Endothelial cell of umbilical vein (primary cell): Measurements from ENCODE around the gene ZNHIT3. TPM values are rescaled to one million over a fixed set of nuclear protein-coding genes. Genes with fewer than 3 reads are reported as not detected.

Experiments used
- BruUV-seq: library from RNA; stranded (reverse); fragments of 400-500 nt; replicated peaks from 2 replicates; lab custom pipeline; 2021; lab: Mats Ljungman, UMichigan
- CTCF ChIA-PET: fragments of 300-600, 350-600 bp; sonication (Branson Sonifier 250); formaldehyde crosslinking; loops from one replicate; lab custom pipeline; 2021; ENCODE audit warnings: antibody characterized with exemption, inconsistent platforms; lab: Charles Lee
- POLR2A ChIA-PET: fragments of 300-600, 350-600 bp; sonication (Branson Sonifier 250); formaldehyde crosslinking; loops from one replicate; lab custom pipeline; 2021; ENCODE audit warnings: antibody characterized with exemption, inconsistent platforms; lab: Charles Lee
- DNase-seq: peaks from one replicate; pipeline ENCODE4 v3.0.0-alpha.2; 2011; ENCODE audit warnings: low read depth, low spot score
- FAIRE-seq: peaks from 2 replicates; lab custom pipeline; 2011; peaks lifted over from hg19 to GRCh38; lab: Jason Lieb, UNC
- H2AFZ ChIP-seq: 2 replicates; pipeline ENCODE4 v1.6.0; 2012; ENCODE audit warnings: low read depth, low read length, control low read depth, inconsistent platforms
- H3K27ac ChIP-seq: 2 replicates; pipeline ENCODE4 v1.5.1; 2011; ENCODE audit warnings: low read depth, mild to moderate bottlenecking, control low read depth, low read length, moderate library complexity; ENCODE audit not compliant: insufficient read depth
- H3K27me3 ChIP-seq, 2 experiments: 2 replicates each; pipeline versions ENCODE4 v1.6.0 to v1.6.1; 2011; ENCODE audit warnings: low read length in 2 of 2, mixed read lengths in 1 of 2; ENCODE audit not compliant: control insufficient read depth in 2 of 2, insufficient read depth in 2 of 2
- H3K36me3 ChIP-seq, 2 experiments: 2 replicates in 1 of 2; 3 replicates in 1 of 2; pipeline ENCODE4 v1.5.1; 2011; ENCODE audit warnings: low read length in 2 of 2, mild to moderate bottlenecking in 1 of 2, moderate library complexity in 1 of 2; ENCODE audit not compliant: control insufficient read depth in 2 of 2, insufficient read depth in 2 of 2; ENCODE audit errors: extremely low read depth in 1 of 2
- H3K4me1 ChIP-seq: 3 replicates; pipeline ENCODE4 v1.5.1; 2011; ENCODE audit warnings: mild to moderate bottlenecking, low read length; ENCODE audit not compliant: control insufficient read depth, insufficient read depth; ENCODE audit errors: extremely low read depth
- H3K4me2 ChIP-seq: 2 replicates; pipeline ENCODE4 v1.6.1; 2011; ENCODE audit warnings: low read length, control low read depth, mixed read lengths; ENCODE audit not compliant: insufficient read depth
- H3K4me3 ChIP-seq, 3 experiments: fragments of 200-600 bp in 1 of 3; sonication (generic), shearing (Covaris generic) in 1 of 3; replicated peaks in 1 of 3; 2 replicates each; pipeline ENCODE4 v1.5.1; 2011 to 2016; ENCODE audit warnings: control low read depth in 3 of 3, low read length in 3 of 3, mild to moderate bottlenecking in 2 of 3, inconsistent platforms in 1 of 3, low read depth in 1 of 3, moderate library complexity in 1 of 3; ENCODE audit not compliant: insufficient read depth in 1 of 3
- H3K79me2 ChIP-seq: 2 replicates; pipeline ENCODE4 v1.6.0; 2012; ENCODE audit warnings: low read length, inconsistent platforms; ENCODE audit not compliant: control insufficient read depth, insufficient read depth
- H3K9ac ChIP-seq: replicated peaks from 2 replicates; pipeline ENCODE3; 2011; ENCODE audit warnings: low read length, control low read depth; ENCODE audit not compliant: insufficient read depth; ENCODE audit errors: extremely low read depth
- H3K9me1 ChIP-seq: replicated peaks from 3 replicates; pipeline ENCODE4 v1.6.0; 2011; ENCODE audit warnings: mild to moderate bottlenecking, low read length; ENCODE audit not compliant: control insufficient read depth, insufficient read depth; ENCODE audit errors: extremely low read depth
- H3K9me3 ChIP-seq: replicated peaks from 2 replicates; pipeline ENCODE4 v1.5.1; 2012; ENCODE audit warnings: low read length, inconsistent platforms; ENCODE audit not compliant: control insufficient read depth, insufficient read depth
- H4K20me1 ChIP-seq: replicated peaks from 2 replicates; pipeline ENCODE3; 2011; ENCODE audit warnings: mild to moderate bottlenecking, low read length; ENCODE audit not compliant: control insufficient read depth, insufficient read depth; ENCODE audit errors: extremely low read depth
- CTCF ChIP-seq, 2 donors: IDR thresholded peaks; 1 replicate in 1 of 2; 2 replicates in 1 of 2; pipeline ENCODE4 v1.5.1; 2011; ENCODE audit warnings: low read length in 2 of 2, mild to moderate bottlenecking in 2 of 2, moderate library complexity in 2 of 2, control low read depth in 1 of 2, inconsistent platforms in 1 of 2, low read depth in 1 of 2; ENCODE audit not compliant: insufficient read depth in 1 of 2; ENCODE audit errors: extremely low read depth in 1 of 2
- EZH2 ChIP-seq: IDR thresholded peaks from 2 replicates; pipeline ENCODE4 v1.6.1; 2012; ENCODE audit warnings: borderline replicate concordance, low read depth, mild to moderate bottlenecking, moderate library complexity, low read length, inconsistent platforms; ENCODE audit not compliant: severe bottlenecking
- FOS ChIP-seq: IDR thresholded peaks from 2 replicates; pipeline ENCODE4 v1.6.1; 2011; ENCODE audit warnings: mild to moderate bottlenecking, low read length, moderate library complexity, borderline replicate concordance; ENCODE audit not compliant: insufficient read depth
- GATA2 ChIP-seq: IDR thresholded peaks from 2 replicates; pipeline ENCODE4 v1.7.0; 2011; ENCODE audit warnings: low read depth, mild to moderate bottlenecking, moderate library complexity, mixed read lengths, low read length; ENCODE audit not compliant: insufficient read length, insufficient read depth
- JUN ChIP-seq: IDR thresholded peaks from 2 replicates; pipeline ENCODE4 v1.6.1; 2011; ENCODE audit warnings: borderline replicate concordance, low read depth; ENCODE audit not compliant: insufficient read length, insufficient read depth
- MYC ChIP-seq: IDR thresholded peaks from one replicate; pipeline ENCODE4 v1.6.1; 2011; ENCODE audit warnings: mild to moderate bottlenecking, low read depth, low read length
- POLR2A ChIP-seq: IDR thresholded peaks from 2 replicates; pipeline ENCODE4 v1.6.1; 2012; ENCODE audit warnings: low read depth, mild to moderate bottlenecking, control low read depth, low read length
- POLR2AphosphoS5 ChIP-seq: IDR thresholded peaks from 2 replicates; pipeline ENCODE4 v1.6.1; 2012; ENCODE audit warnings: low read depth, mild to moderate bottlenecking, control low read depth, low read length, moderate library complexity; ENCODE audit not compliant: insufficient read depth
- dilution Hi-C: fragments of 300-500 bp; cut with MboI; formaldehyde crosslinking; loops from one replicate; pipeline ENCODE4 v1.15.0; 2019; ENCODE audit warnings: low sequenced_read_pairs; ENCODE audit not compliant: extremely low pct_ligation_motif_present
- intact Hi-C: fragments of 100-400 bp; cut with micrococcal nuclease; formaldehyde crosslinking; loops from one replicate; pipeline ENCODE4 v1.10.0; 2022
- polyA plus RNA-seq, 4 experiments: library from polyadenylated mRNA; depleted of rRNA in 3 of 4; stranded (reverse) in 3 of 4; unstranded in 1 of 4; fragments of >200 nt; gene quantifications; 2 replicates each; pipeline versions ENCODE4 v1.2.1 to v1.2.3, GENCODE V29; 2011 to 2012; ENCODE audit warnings: missing spikeins in 1 of 4
- total RNA-seq: library from RNA; stranded (reverse); gene quantifications from 2 replicates; pipeline ENCODE4 v1.2.3, GENCODE V29; 2021
- TF ChIP-seq, protein P1 (sequence below): IDR thresholded peaks from 2 replicates; pipeline ENCODE4 v1.6.1; 2011; ENCODE audit not compliant: insufficient read depth, insufficient read length

The ZNHIT3 gene
- total and polyA plus RNA-seq, 2 donors (not counting 3 experiments of a cell fraction or from before 2014, with no cell fraction given): 34.0 to 66.9 TPM

DNA sequence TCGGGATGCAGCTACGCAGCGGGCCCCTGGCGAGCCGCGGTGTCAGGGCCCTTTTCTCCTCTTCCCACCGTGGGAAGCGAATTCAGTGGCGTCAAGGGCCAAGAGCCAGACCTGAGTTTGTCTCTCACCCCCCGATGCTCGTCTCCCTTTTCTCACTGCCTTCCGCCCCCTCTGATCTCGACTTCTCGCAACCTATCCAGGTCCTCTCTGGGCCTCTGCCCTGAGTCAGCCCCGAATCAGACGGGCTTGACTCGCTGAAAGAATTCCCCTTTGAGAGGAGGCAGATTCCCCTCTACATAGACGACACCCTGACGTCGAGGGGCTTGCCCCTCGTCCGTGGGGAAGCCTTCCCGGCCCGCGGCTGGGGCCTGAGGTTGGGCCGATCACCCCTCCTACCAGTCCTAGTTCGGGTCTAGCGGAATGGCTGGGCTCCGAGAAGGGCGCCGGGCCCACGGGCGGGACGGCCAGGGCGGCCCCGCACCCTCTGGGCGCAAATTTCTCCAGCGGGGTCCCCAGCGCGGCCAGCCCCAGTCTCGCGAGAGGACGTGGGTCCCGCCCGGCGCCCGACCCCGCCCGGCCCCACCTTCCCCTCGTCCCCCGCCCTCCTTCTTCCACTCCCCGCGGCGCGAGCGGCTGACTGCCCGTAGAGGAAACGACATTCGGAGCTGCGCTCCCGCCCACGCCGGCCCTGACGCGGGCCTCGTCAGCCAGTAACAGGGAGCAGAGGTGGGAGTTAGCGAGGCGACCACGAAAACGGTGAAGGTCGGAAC is 58.0 kb downstream of the ZNHIT3 start, which contains the start of gene GGNBP2:
Gene GGNBP2 (plus strand): TSS at position 613 of the 770 bp plus-strand sequence. CDS start 806 bp downstream, outside the sequence.
- peaks cover 20% of the 10 kb centered on the region for H3K4me1 ChIP-seq
- dilution Hi-C loops: no loop called here
- peak within 1 kb of the TSS; percentile 68 for H2AFZ ChIP-seq
- no peaks in the 10 kb centered on the region for H3K9me3 ChIP-seq
- no peaks in the 10 kb centered on the region for H3K27me3 ChIP-seq
- POLR2A ChIA-PET: interaction anchor here (0.6 to 1.4 kb wide), 7 partner anchors 8 to 959 kb away, joined by 3 to 10 read pairs (median 5); partner anchors contain the start of genes MRM1, MYO19 and PIGW
- no peaks in the 10 kb centered on the region for H3K36me3 ChIP-seq
- H3K9ac ChIP-seq: peak within 1 kb of the TSS; percentile 98
- intact Hi-C loops: loop anchor here (1.0 to 5.0 kb wide), 3 partner anchors 9 to 813 kb away; partner anchors contain the start of gene DHRS11
- FAIRE-seq (no peak), DNase-seq (peak; percentile 88)
- H3K4me2 ChIP-seq: peak within 1 kb of the TSS; percentile 81
- H3K4me3 ChIP-seq: peak within 1 kb of the TSS; percentile 74 to 99 (median 78)
- peaks cover 44% of the 10 kb centered on the region for H3K79me2 ChIP-seq
- H4K20me1 ChIP-seq: peaks cover 6% of the 10 kb centered on the region
- peak within 1 kb of the TSS; percentile 86 for H3K27ac ChIP-seq
- CTCF ChIA-PET: interaction anchor here (0.6 to 4.2 kb wide), 3 partner anchors 9 to 55 kb away, joined by 3 to 31 read pairs (median 3); partner anchors contain the start of genes MYO19 and PIGW
- BruUV-seq: TSS peak; percentile 49
- H3K9me1 ChIP-seq: no peaks in the 10 kb centered on the region
- no peak for TF ChIP-seq FOS
- TF ChIP-seq POLR2AphosphoS5: peak; percentile 68
- TF ChIP-seq MYC: no peak
- no peak for TF ChIP-seq CTCF (IDR thresholded peaks at IDR 0.05; ENCODE audit: extremely low read depth in 1 of 2, insufficient read depth in 1 of 2, low read depth in 1 of 2, low read length in 2 of 2)
- TF ChIP-seq EZH2: no peak
- no peak for TF ChIP-seq JUN
- peak; percentile 88 for TF ChIP-seq POLR2A
- TF ChIP-seq, protein P1, sequence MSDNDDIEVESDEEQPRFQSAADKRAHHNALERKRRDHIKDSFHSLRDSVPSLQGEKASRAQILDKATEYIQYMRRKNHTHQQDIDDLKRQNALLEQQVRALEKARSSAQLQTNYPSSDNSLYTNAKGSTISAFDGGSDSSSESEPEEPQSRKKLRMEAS: no peak
- no peak for TF ChIP-seq GATA2
